IPS-NIHi11 (cell line): ENCODE measurements around the gene H6PD.

Experiments
- DNase-seq: peaks from one replicate; pipeline ENCODE4 v3.0.0; 2012; ENCODE audit warnings: mixed read lengths, low spot score

Gene H6PD

DNA sequence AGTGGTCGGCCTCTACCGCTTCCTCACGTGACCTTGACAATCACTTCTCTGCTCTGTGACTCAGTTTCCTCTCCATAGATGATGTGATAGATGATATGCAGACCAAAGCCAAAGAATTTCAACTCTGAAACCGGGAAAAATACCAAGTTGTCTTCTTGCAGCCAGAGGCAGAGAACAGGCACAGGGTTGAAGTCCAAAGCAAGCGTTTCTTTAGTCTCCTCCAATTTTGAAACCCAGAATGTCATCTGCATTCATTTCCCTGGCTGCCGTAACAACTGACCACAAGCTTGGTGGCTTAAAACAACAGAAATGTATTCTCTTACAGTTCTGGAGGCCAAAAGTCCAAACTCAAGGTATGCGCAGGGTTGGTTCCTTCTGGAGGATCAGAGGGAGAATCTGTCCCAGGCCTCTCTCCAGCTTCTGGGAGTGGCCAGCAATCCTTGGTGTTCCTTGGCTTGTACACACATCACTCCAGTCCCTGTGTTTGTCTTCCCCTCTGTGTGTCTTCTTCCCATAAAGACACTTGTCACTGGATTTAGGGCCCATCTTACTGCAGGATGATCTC, 30.3 kb upstream of the H6PD start:
- DNase-seq, result no peak

- no peak for DNase-seq
Observed at GRCh38 chr1:9207086-9207485, 27.5 kb upstream of the H6PD start.

GRCh38 chr1:9207715-9208114, 26.9 kb upstream of the H6PD start:
- DNase-seq, result no peak

DNA sequence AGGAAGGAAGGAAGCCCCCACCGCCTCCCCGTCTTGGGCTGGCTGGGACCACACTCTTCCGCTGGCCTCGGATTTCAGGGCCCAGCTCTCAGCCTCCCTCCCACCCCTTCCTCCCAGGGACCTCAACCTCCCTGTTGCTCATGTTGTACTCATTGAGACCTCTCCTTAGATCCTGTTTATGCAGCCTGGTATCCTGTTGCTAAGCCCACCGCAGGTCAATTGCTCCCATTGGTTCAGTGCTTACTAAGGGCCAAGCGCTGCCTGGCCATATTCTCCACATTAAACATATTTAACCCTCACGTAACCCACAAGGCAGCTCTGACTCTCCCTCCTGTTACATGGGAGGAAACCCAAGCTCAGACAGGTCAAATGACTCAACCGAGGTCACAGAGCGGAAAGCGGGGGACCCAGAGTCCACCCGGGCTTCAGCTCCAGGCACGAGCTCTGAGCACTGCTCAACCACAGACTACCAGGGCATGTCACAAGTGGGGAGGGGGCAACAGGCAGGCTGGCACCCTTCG, 23.2 kb upstream of the H6PD start:
- DNase-seq, result no peak

DNA sequence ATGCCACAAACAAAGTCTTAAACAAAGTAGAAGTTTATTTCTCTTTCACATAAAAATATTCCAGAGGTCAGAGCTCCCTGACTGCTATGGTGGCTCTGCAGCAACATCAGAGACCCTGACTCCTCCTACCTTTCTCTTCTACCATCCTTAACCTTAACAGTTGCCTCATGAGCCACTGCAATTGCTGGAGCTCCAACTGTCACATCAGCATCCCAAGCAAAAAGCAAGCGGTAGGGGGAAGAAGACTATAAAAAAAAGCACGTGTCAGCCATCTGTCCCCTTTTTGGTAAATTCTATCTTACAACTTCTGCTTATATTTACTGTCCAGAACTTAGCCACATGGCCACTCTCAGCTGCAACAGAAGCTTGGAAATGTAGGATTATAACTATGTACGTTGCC, 21.8 kb upstream of the H6PD start:
- DNase-seq, result no peak

- DNase-seq, result no peak
Observed at GRCh38 chr1:9213956-9214355, 20.6 kb upstream of the H6PD start.

- no peak for DNase-seq
Observed at GRCh38 chr1:9218917-9219316, 15.7 kb upstream of the H6PD start.

- no peak for DNase-seq
Observed at GRCh38 chr1:9222846-9223625, 11.5 kb upstream of the H6PD start.

GRCh38 chr1:9224664-9225410, 9.7 kb upstream of the H6PD start:
- DNase-seq, result no peak

DNA sequence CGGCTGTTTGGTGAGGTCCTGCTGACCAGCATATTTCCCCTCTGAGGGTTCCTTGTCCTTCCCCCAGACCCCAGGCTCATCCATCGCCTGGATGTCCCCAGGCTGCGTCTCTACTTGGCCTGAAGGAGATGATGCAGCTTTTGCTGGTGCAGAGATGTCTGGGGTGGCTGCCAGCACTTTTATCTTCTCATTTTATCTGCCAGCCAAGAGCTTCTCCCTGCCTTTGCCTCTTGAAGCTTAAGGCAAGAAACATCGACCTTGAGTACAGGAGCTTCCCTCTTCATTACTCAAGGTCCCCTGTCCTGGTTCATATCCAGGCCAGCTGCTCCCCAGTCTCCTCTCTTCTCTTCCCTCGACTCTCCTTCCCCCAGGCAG, 9.2 kb upstream of the H6PD start:
- no peak for DNase-seq

DNA sequence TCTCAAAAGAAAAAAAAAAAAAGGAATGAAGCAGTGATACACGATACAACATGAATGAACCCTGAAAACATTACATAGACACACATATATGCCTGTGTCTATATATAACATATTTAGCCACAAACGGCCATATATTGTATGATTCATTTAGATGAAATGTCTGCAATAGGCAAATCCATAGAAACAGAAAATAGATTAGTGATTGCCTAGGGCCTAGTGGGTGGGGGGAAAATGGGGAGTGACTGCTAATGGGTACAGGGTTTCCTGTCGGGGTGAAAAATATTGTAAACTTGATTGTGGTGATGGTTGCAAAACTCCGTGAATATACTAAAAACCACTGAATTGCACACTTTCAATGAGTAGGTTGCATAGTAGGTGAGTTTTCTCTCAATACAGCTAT, 6.0 kb upstream of the H6PD start:
- no peak for DNase-seq

GRCh38 chr1:9229549-9229948, 5.0 kb upstream of the H6PD start:
- DNase-seq, result no peak

DNA sequence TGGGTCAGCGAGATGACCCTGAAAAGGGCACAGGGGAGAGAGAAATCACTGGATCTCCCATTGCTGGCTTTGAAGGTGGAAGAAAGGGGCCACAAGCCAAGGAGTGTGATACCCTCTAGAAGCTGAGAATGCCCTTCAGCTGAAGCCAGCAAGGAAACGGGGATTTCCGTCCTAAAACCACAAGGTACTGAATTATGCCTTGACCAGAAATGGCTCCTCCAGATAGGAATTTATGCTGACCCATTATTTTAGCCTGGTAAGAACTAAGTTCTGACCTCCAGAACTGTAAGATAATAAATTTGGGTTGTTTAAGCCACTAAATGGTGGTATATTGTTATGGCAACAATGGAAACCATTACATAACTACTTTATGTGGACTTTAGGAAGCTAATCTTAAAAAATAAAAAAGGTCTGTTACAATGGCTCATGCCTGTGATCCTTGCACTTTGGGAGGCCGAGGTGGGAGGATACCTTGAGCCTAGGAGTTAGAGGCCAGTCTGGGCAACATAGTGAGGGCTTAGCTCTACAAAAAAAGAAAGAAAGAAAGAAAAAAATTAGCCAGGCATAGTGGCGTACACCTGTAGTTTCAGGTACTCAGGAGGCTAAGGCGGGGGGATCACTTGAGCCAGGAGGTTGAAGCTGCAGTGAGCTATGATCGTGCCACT, 3.6 kb upstream of the H6PD start:
- no peak for DNase-seq

DNA sequence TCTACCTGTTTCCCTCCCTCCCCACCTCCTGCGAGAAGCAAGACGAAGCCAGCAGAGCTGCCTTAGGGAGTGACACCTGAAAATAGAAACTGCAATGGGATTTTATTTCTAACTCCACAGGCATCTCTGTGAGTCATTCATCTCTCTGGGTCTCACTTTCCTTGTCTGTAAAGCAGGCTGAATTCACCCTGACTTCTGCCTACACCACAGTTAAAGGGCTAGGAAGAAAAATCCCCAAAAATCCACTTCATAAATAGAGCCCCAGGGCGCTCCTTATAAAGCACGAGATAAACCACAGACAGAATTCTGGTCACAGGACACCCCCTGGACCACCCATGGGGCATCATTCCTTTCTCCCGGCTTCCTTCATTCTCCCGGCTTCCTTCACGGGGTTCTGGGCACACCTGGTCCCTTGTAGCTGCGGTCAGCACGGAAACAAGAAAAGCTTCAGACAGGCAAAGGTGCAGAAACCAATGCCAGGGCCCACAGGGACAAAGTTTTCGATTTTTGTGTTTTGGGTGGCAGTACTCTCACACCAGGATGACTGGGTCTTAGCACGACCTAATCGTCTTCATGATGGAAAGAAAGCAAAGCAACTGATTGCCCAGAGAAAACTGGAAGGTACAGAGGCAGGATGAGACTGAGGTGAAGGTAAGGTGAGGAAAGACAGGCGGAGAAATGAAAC, 2.8 kb upstream of the H6PD start:
- DNase-seq, result no peak

GRCh38 chr1:9233241-9233941, 1.2 kb upstream of the H6PD start:
- DNase-seq, result no peak

DNA sequence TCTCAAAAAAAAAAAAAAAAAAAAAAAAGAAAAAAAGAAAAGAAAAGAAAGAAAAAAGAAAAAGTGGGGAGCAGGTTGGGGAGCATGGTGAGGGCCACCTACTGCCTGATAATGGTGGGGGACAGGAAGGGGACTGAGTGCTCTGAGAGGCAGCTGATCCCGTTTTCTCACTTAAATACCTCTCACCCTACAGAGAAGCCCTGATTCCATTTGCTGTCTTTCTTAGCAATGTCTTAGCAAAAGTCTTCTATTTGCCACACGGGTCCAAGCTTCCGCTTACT, 692 bp upstream of the H6PD start:
- DNase-seq, result no peak

- no peak for DNase-seq
Observed at GRCh38 chr1:9235096-9235459, 504 bp downstream of the H6PD start.

DNA sequence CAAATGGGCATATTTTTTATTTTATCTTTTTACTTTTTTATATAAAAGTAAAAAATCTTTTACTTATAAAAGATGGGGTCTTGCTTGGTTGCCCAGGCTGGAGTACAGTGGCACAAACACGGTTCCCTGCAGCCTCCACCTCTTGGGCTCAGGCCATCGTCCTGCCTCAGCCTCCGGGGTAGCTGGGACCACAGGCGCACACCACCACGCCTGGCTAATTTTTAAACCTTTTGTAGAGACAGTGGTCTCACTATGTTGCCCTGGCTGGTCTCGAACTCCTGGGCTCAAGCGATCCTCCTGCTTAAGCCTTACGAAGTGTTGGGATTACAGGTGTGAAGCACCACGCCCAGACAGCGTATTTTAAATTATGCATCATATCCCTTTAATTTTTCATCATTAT, 986 bp downstream of the H6PD start:
- no peak for DNase-seq

DNA sequence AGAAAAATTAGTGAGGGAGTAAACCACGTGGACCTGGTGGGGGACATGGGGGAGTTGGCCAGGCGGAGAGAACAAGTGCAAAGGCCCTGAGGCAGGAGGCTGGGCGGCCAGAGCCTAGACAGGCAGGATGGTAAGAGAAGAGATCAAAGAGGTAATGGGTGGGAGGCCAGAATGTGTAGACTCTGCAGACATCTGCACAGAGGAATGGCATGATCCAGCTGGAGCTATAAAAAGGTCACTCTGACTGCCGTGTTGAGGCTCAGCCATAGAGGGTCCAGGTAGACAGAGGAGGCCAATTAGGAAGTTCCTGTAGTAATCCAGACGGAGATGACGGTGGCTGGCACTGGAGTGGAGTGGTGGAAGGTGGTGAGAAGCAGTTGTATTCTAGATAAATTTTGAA, 3.6 kb downstream of the H6PD start:
- no peak for DNase-seq

GRCh38 chr1:9238550-9238949, 4.0 kb downstream of the H6PD start:
- no peak for DNase-seq

GRCh38 chr1:9239622-9240401, 5.2 kb downstream of the H6PD start:
- no peak for DNase-seq
